ENCODE measurements around the gene FAM168A.

Gene FAM168A

GRCh38 chr11:73519266-73519665 lies 78.6 kb downstream of the FAM168A start (continued):
- TF ChIP-seq ZNF70 (CRISPR knock-in tag; IDR thresholded peaks at IDR 0.05) (no peak), ZFP3 (CRISPR knock-in tag; IDR thresholded peaks at IDR 0.05) (no peak), PPARA (CRISPR knock-in tag; IDR thresholded peaks at IDR 0.05; ENCODE audit: borderline replicate concordance) (no peak), ZNF565 (CRISPR knock-in tag; conservative IDR thresholded peaks at IDR 0.05; ENCODE audit: low read depth) (no peak), GLIS3 (CRISPR knock-in tag; IDR thresholded peaks at IDR 0.05) (no peak)

GRCh38 chr11:73518195-73518594 lies 79.7 kb downstream of the FAM168A start:
- ATAC-seq, result no peak
- TF ChIP-seq CREB5 (CRISPR knock-in tag; IDR thresholded peaks at IDR 0.05; ENCODE audit: low read depth) (no peak), ARNTL (CRISPR knock-in tag; IDR thresholded peaks at IDR 0.05; ENCODE audit: borderline replicate concordance, low read depth) (no peak), SNAI2 (CRISPR knock-in tag; IDR thresholded peaks at IDR 0.05) (no peak), BACH2 (CRISPR knock-in tag; IDR thresholded peaks at IDR 0.05; ENCODE audit: borderline replicate concordance) (no peak), OSR1 (CRISPR knock-in tag; IDR thresholded peaks at IDR 0.05) (no peak), TOX (CRISPR knock-in tag; IDR thresholded peaks at IDR 0.05; ENCODE audit: borderline replicate concordance) (no peak), RARB (CRISPR knock-in tag; IDR thresholded peaks at IDR 0.05) (no peak), ESRRG (CRISPR knock-in tag; IDR thresholded peaks at IDR 0.05) (no peak), ZFP30 (CRISPR knock-in tag; IDR thresholded peaks at IDR 0.05) (no peak), GLIS3 (CRISPR knock-in tag; IDR thresholded peaks at IDR 0.05) (no peak), TSHZ2 (CRISPR knock-in tag; IDR thresholded peaks at IDR 0.05) (no peak), ZC3H10 (CRISPR knock-in tag; IDR thresholded peaks at IDR 0.05) (no peak), ZFP3 (CRISPR knock-in tag; IDR thresholded peaks at IDR 0.05) (no peak), ZNF70 (CRISPR knock-in tag; IDR thresholded peaks at IDR 0.05) (no peak), PPARA (CRISPR knock-in tag; IDR thresholded peaks at IDR 0.05; ENCODE audit: borderline replicate concordance) (no peak), ZNF8 (CRISPR knock-in tag; IDR thresholded peaks at IDR 0.05) (no peak), ZNF565 (CRISPR knock-in tag; conservative IDR thresholded peaks at IDR 0.05; ENCODE audit: low read depth) (no peak)
- TF ChIP-seq, protein P1, sequence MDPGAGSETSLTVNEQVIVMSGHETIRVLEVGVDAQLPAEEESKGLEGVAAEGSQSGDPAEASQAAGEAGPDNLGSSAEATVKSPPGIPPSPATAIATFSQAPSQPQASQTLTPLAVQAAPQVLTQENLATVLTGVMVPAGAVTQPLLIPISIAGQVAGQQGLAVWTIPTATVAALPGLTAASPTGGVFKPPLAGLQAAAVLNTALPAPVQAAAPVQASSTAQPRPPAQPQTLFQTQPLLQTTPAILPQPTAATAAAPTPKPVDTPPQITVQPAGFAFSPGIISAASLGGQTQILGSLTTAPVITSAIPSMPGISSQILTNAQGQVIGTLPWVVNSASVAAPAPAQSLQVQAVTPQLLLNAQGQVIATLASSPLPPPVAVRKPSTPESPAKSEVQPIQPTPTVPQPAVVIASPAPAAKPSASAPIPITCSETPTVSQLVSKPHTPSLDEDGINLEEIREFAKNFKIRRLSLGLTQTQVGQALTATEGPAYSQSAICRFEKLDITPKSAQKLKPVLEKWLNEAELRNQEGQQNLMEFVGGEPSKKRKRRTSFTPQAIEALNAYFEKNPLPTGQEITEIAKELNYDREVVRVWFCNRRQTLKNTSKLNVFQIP (CRISPR knock-in tag; IDR thresholded peaks at IDR 0.05; ENCODE audit: borderline replicate concordance, low read depth), result no peak
- TF ChIP-seq, protein P2, sequence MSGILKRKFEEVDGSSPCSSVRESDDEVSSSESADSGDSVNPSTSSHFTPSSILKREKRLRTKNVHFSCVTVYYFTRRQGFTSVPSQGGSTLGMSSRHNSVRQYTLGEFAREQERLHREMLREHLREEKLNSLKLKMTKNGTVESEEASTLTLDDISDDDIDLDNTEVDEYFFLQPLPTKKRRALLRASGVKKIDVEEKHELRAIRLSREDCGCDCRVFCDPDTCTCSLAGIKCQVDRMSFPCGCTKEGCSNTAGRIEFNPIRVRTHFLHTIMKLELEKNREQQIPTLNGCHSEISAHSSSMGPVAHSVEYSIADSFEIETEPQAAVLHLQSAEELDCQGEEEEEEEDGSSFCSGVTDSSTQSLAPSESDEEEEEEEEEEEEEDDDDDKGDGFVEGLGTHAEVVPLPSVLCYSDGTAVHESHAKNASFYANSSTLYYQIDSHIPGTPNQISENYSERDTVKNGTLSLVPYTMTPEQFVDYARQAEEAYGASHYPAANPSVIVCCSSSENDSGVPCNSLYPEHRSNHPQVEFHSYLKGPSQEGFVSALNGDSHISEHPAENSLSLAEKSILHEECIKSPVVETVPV (CRISPR knock-in tag; IDR thresholded peaks at IDR 0.05), result no peak
- TF ChIP-seq, protein P3, sequence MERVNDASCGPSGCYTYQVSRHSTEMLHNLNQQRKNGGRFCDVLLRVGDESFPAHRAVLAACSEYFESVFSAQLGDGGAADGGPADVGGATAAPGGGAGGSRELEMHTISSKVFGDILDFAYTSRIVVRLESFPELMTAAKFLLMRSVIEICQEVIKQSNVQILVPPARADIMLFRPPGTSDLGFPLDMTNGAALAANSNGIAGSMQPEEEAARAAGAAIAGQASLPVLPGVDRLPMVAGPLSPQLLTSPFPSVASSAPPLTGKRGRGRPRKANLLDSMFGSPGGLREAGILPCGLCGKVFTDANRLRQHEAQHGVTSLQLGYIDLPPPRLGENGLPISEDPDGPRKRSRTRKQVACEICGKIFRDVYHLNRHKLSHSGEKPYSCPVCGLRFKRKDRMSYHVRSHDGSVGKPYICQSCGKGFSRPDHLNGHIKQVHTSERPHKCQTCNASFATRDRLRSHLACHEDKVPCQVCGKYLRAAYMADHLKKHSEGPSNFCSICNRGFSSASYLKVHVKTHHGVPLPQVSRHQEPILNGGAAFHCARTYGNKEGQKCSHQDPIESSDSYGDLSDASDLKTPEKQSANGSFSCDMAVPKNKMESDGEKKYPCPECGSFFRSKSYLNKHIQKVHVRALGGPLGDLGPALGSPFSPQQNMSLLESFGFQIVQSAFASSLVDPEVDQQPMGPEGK (CRISPR knock-in tag; IDR thresholded peaks at IDR 0.05; ENCODE audit: borderline replicate concordance), result no peak

DNA sequence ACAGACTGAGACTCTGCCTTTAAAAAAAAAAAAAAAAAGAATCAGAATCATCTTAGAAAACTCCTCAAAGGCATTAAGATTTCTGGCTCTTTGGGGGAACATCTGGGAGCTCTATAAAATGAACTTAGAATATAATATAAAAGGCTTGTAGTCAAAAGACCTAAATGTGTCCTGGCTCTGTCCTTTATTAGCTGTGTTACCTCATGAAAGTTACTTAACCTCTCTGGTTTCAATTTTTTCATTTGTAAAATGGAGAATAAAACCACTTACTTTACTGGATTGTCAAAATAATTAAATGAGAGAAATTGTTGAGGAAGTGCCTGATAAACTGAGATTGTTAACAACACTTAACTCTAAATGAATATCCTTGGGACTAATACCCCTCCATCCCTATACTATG lies 81.8 kb downstream of the FAM168A start:
- no peak for ATAC-seq
- TF ChIP-seq BACH2 (CRISPR knock-in tag; IDR thresholded peaks at IDR 0.05; ENCODE audit: borderline replicate concordance) (no peak), ZFP30 (CRISPR knock-in tag; IDR thresholded peaks at IDR 0.05) (no peak), TCF4 (CRISPR knock-in tag; IDR thresholded peaks at IDR 0.05; ENCODE audit: borderline replicate concordance) (no peak), ZNF8 (CRISPR knock-in tag; IDR thresholded peaks at IDR 0.05) (no peak), ESRRG (CRISPR knock-in tag; IDR thresholded peaks at IDR 0.05) (no peak), SNAI2 (CRISPR knock-in tag; IDR thresholded peaks at IDR 0.05) (no peak), TSHZ2 (CRISPR knock-in tag; IDR thresholded peaks at IDR 0.05) (no peak), ZNF565 (CRISPR knock-in tag; conservative IDR thresholded peaks at IDR 0.05; ENCODE audit: low read depth) (no peak), ARNTL (CRISPR knock-in tag; IDR thresholded peaks at IDR 0.05; ENCODE audit: borderline replicate concordance, low read depth) (no peak)
- TF ChIP-seq, protein P2 (CRISPR knock-in tag; IDR thresholded peaks at IDR 0.05), result no peak
- TF ChIP-seq, protein P3 (CRISPR knock-in tag; IDR thresholded peaks at IDR 0.05; ENCODE audit: borderline replicate concordance), result no peak
